ENCODE measurements around the gene TULP4. TPM values are rescaled to one million over a fixed set of nuclear protein-coding genes. Genes with fewer than 3 reads are reported as not detected.

The TULP4 gene
- 10 to 100 TPM; 37.2 to 79.0 (median 65.3) TPM for total RNA-seq
- polyA plus RNA-seq: 10 to 100 TPM; 33.3 to 34.9 TPM
- 77.0 reads per million, percentile 80 among the genes with 10 or more reads in this experiment for total RNA-seq

- Histone ChIP-seq H3K4me1 (ENCODE audit: control insufficient read depth in 2 of 2, insufficient read depth in 2 of 2, low read length in 2 of 2) (no peaks in the 10 kb centered on the region), H3K4me3 (ENCODE audit: low read length) (no peak within 1 kb of the TSS), H3K27ac (ENCODE audit: low read depth, low read length) (no peak within 1 kb of the TSS), H3K36me3 (ENCODE audit: control insufficient read depth in 2 of 3, insufficient read depth in 3 of 3, low read length in 3 of 3) (peaks cover 0 to 18% (median 0%) of the 10 kb centered on the region in 3 experiments), H3K27me3 (ENCODE audit: control insufficient read depth in 2 of 2, insufficient read depth in 2 of 2, low read length in 2 of 2) (no peaks in the 10 kb centered on the region), H3K9me3 (ENCODE audit: control insufficient read depth in 2 of 3, low read length in 3 of 3) (no peaks in the 10 kb centered on the region)
- peaks cover 22 to 68% (median 63%) of the 10 kb centered on the region in 5 donors for H3K36me3 Mint-ChIP-seq
- CTCF ChIA-PET: no interaction called here
- H3K4me1 Mint-ChIP-seq: peaks cover 7 to 18% (median 10%) of the 10 kb centered on the region in 7 donors
- H3K27ac Mint-ChIP-seq: no peak within 1 kb of the TSS
- no peaks in the 10 kb centered on the region for H3K27me3 Mint-ChIP-seq
- DNase-seq (no peak), ATAC-seq (no peak)
- peaks cover 0 to 11% (median 0%) of the 10 kb centered on the region in 11 donors for H3K9me3 Mint-ChIP-seq
- POLR2A ChIA-PET: no interaction called here
- intact Hi-C loops (cut with micrococcal nuclease): no loop called here
- no peak within 1 kb of the TSS for H3K4me3 Mint-ChIP-seq
These were observed at the start of gene TULP4 for GRCh38 chr6:158312165-158312564. Gene TULP4 (plus strand): TSS chr6:158312465. CDS start chr6:158314017, 1,552 bp downstream.

GRCh38 chr6:158262755-158263154 lies 49.5 kb upstream of the TULP4 start:
- Histone ChIP-seq H3K9me3 (ENCODE audit: control insufficient read depth in 2 of 3, low read length in 3 of 3) (no peaks in the 10 kb centered on the region), H3K27me3 (ENCODE audit: control insufficient read depth in 2 of 2, insufficient read depth in 2 of 2, low read length in 2 of 2) (no peaks in the 10 kb centered on the region), H3K4me1 (ENCODE audit: control insufficient read depth in 2 of 2, insufficient read depth in 2 of 2, low read length in 2 of 2) (no peaks in the 10 kb centered on the region), H3K36me3 (ENCODE audit: control insufficient read depth in 2 of 3, insufficient read depth in 3 of 3, low read length in 3 of 3) (no peaks in the 10 kb centered on the region), H3K4me3 (ENCODE audit: low read length) (no peak overlapping the region), H3K27ac (ENCODE audit: low read depth, low read length) (no peak overlapping the region)
- Mint-ChIP-seq H3K4me3 (no peak overlapping the region), H3K27ac (no peak overlapping the region), H3K36me3 (peaks cover 0 to 41% (median 12%) of the 10 kb centered on the region in 5 donors), H3K27me3 (no peaks in the 10 kb centered on the region), H3K9me3 (no peaks in the 10 kb centered on the region), H3K4me1 (peaks cover 7 to 19% (median 11%) of the 10 kb centered on the region in 7 donors)
- no peak for DNase-seq
- no peak for ATAC-seq
- ChIA-PET CTCF (no interaction called here), POLR2A (interaction anchor here (0.7 kb wide), 1 partner anchor 302 kb away, joined by 3 read pairs; no protein-coding TSS in a partner anchor)
- intact Hi-C loops (cut with micrococcal nuclease): no loop called here

GRCh38 chr6:158264180-158264579 lies 48.1 kb upstream of the TULP4 start:
- H3K4me3 Mint-ChIP-seq: no peak overlapping the region
- H3K4me1 Mint-ChIP-seq: peaks cover 3 to 12% (median 6%) of the 10 kb centered on the region in 7 donors
- ChIA-PET POLR2A (no interaction called here), CTCF (no interaction called here)
- no peaks in the 10 kb centered on the region for H3K36me3 ChIP-seq (ENCODE audit: control insufficient read depth in 2 of 3, insufficient read depth in 3 of 3, low read length in 3 of 3)
- peaks cover 0 to 39% (median 13%) of the 10 kb centered on the region in 5 donors for H3K36me3 Mint-ChIP-seq
- intact Hi-C loops (cut with micrococcal nuclease): no loop called here
- no peaks in the 10 kb centered on the region for H3K4me1 ChIP-seq (ENCODE audit: control insufficient read depth in 2 of 2, insufficient read depth in 2 of 2, low read length in 2 of 2)
- no peak for ATAC-seq
- H3K27me3 Mint-ChIP-seq: no peaks in the 10 kb centered on the region
- no peaks in the 10 kb centered on the region for H3K9me3 Mint-ChIP-seq
- H3K27me3 ChIP-seq (ENCODE audit: control insufficient read depth in 2 of 2, insufficient read depth in 2 of 2, low read length in 2 of 2): no peaks in the 10 kb centered on the region
- H3K9me3 ChIP-seq (ENCODE audit: control insufficient read depth in 2 of 3, low read length in 3 of 3): no peaks in the 10 kb centered on the region
- H3K4me3 ChIP-seq (ENCODE audit: low read length): no peak overlapping the region
- no peak overlapping the region for H3K27ac Mint-ChIP-seq
- DNase-seq: no peak
- no peak overlapping the region for H3K27ac ChIP-seq (ENCODE audit: low read depth, low read length)

- H3K36me3 Mint-ChIP-seq: peaks cover 0 to 36% (median 13%) of the 10 kb centered on the region in 5 donors
- intact Hi-C loops (cut with micrococcal nuclease): no loop called here
- Histone ChIP-seq H3K9me3 (ENCODE audit: control insufficient read depth in 2 of 3, low read length in 3 of 3) (no peaks in the 10 kb centered on the region), H3K4me1 (ENCODE audit: control insufficient read depth in 2 of 2, insufficient read depth in 2 of 2, low read length in 2 of 2) (peaks cover 7 to 10% of the 10 kb centered on the region in 2 donors), H3K4me3 (ENCODE audit: low read length) (no peak overlapping the region), H3K36me3 (ENCODE audit: control insufficient read depth in 2 of 3, insufficient read depth in 3 of 3, low read length in 3 of 3) (no peaks in the 10 kb centered on the region), H3K27ac (ENCODE audit: low read depth, low read length) (no peak overlapping the region), H3K27me3 (ENCODE audit: control insufficient read depth in 2 of 2, insufficient read depth in 2 of 2, low read length in 2 of 2) (no peaks in the 10 kb centered on the region)
- H3K27me3 Mint-ChIP-seq: no peaks in the 10 kb centered on the region
- no peak for ATAC-seq
- H3K9me3 Mint-ChIP-seq: no peaks in the 10 kb centered on the region
- CTCF ChIA-PET: no interaction called here
- H3K27ac Mint-ChIP-seq: no peak overlapping the region
- peaks cover 7 to 22% (median 17%) of the 10 kb centered on the region in 7 donors for H3K4me1 Mint-ChIP-seq
- DNase-seq: no peak
- POLR2A ChIA-PET: interaction anchor here (0.6 to 0.7 kb wide), 2 partner anchors 28 to 1775 kb away, joined by 3 to 4 read pairs; no protein-coding TSS in a partner anchor
- no peak overlapping the region for H3K4me3 Mint-ChIP-seq
These were observed 46.1 kb upstream of the TULP4 start for GRCh38 chr6:158266131-158266530.

GRCh38 chr6:158268361-158269147 lies 43.7 kb upstream of the TULP4 start:
- H3K4me1 ChIP-seq (ENCODE audit: control insufficient read depth in 2 of 2, insufficient read depth in 2 of 2, low read length in 2 of 2): peaks cover 16 to 18% of the 10 kb centered on the region in 2 donors
- ChIA-PET CTCF (no interaction called here), POLR2A (no interaction called here)
- intact Hi-C loops (cut with micrococcal nuclease): no loop called here
- Mint-ChIP-seq H3K9me3 (peaks cover 0 to 2% (median 0%) of the 10 kb centered on the region in 11 donors), H3K27me3 (no peaks in the 10 kb centered on the region), H3K27ac (no peak overlapping the region), H3K36me3 (peaks cover 0 to 29% (median 23%) of the 10 kb centered on the region in 5 donors), H3K4me3 (no peak overlapping the region), H3K4me1 (peaks cover 9 to 33% (median 29%) of the 10 kb centered on the region in 7 donors)
- no peak overlapping the region for H3K4me3 ChIP-seq (ENCODE audit: low read length)
- H3K36me3 ChIP-seq (ENCODE audit: control insufficient read depth in 2 of 3, insufficient read depth in 3 of 3, low read length in 3 of 3): no peaks in the 10 kb centered on the region
- H3K27me3 ChIP-seq (ENCODE audit: control insufficient read depth in 2 of 2, insufficient read depth in 2 of 2, low read length in 2 of 2): no peaks in the 10 kb centered on the region
- H3K9me3 ChIP-seq (ENCODE audit: control insufficient read depth in 2 of 3, low read length in 3 of 3): no peaks in the 10 kb centered on the region
- no peak for ATAC-seq
- DNase-seq: no peak
- H3K27ac ChIP-seq (ENCODE audit: low read depth, low read length): no peak overlapping the region

GRCh38 chr6:158269657-158270056 lies 42.6 kb upstream of the TULP4 start:
- Mint-ChIP-seq H3K27me3 (no peaks in the 10 kb centered on the region), H3K4me1 (peaks cover 12 to 33% (median 29%) of the 10 kb centered on the region in 7 donors), H3K36me3 (peaks cover under 1 to 33% (median 24%) of the 10 kb centered on the region in 5 donors), H3K9me3 (peaks cover 0 to 2% (median 0%) of the 10 kb centered on the region in 11 donors), H3K4me3 (peak overlapping the region in 1 of 10 donors; percentile 0), H3K27ac (peak overlapping the region in 1 of 9 donors; percentile 87)
- Histone ChIP-seq H3K27me3 (ENCODE audit: control insufficient read depth in 2 of 2, insufficient read depth in 2 of 2, low read length in 2 of 2) (no peaks in the 10 kb centered on the region), H3K4me3 (ENCODE audit: low read length) (no peak overlapping the region), H3K36me3 (ENCODE audit: control insufficient read depth in 2 of 3, insufficient read depth in 3 of 3, low read length in 3 of 3) (no peaks in the 10 kb centered on the region), H3K27ac (ENCODE audit: low read depth, low read length) (no peak overlapping the region), H3K9me3 (ENCODE audit: control insufficient read depth in 2 of 3, low read length in 3 of 3) (no peaks in the 10 kb centered on the region), H3K4me1 (ENCODE audit: control insufficient read depth in 2 of 2, insufficient read depth in 2 of 2, low read length in 2 of 2) (peaks cover 16 to 18% of the 10 kb centered on the region in 2 donors)
- intact Hi-C loops (cut with micrococcal nuclease): loop anchor here in 1 of 2 donors (2.0 kb wide), 1 partner anchor 37 kb away; no protein-coding TSS in a partner anchor
- DNase-seq (no peak), ATAC-seq (no peak)
- ChIA-PET CTCF (no interaction called here), POLR2A (no interaction called here)

Data from naive thymus-derived CD4-positive, alpha-beta T cell (primary cell).